Heart right ventricle (tissue), 16 donors: Measurements from ENCODE around the gene FAM20C. TPM values are rescaled to one million over a fixed set of nuclear protein-coding genes. Genes with fewer than 3 reads are reported as not detected.

Source experiments
- ATAC-seq, 8 donors: fragments of 200-7000 bp; cut with Tn5 transposase; one replicate each; pipeline ENCODE4 v1.9.1; 2020; ENCODE audit warnings: mild to moderate bottlenecking in 8 of 8, moderate library complexity in 8 of 8, moderate number of reproducible peaks in 1 of 8
- DNase-seq, 2 donors: peaks; one replicate each; pipeline ENCODE4 v3.0.0-alpha.2; 2020
- H3K27ac ChIP-seq, 10 donors: fragments of 200-600 bp; sonication (generic) in 2 of 10; one replicate each; pipeline versions ENCODE4 v1.5.0 to v1.8.0; 2020 to 2022; ENCODE audit warnings: mild to moderate bottlenecking in 3 of 10
- H3K27me3 ChIP-seq, 7 donors: fragments of 200-600 bp; one replicate each; pipeline ENCODE4 v1.8.0; 2021 to 2022; ENCODE audit warnings: mild to moderate bottlenecking in 2 of 7
- H3K36me3 ChIP-seq, 9 donors: fragments of 200-600 bp; sonication (generic) in 1 of 9; one replicate each; pipeline versions ENCODE4 v1.5.0 to v1.8.0; 2020 to 2022; ENCODE audit warnings: mild to moderate bottlenecking in 2 of 9
- H3K4me1 ChIP-seq, 9 donors: fragments of 200-600 bp; sonication (generic) in 1 of 9; one replicate each; pipeline versions ENCODE4 v1.5.0 to v1.8.0; 2020 to 2022; ENCODE audit warnings: mild to moderate bottlenecking in 4 of 9
- H3K4me3 ChIP-seq, 10 donors: fragments of 200-600 bp; sonication (generic) in 2 of 10; one replicate each; pipeline versions ENCODE4 v1.5.0 to v1.8.0; 2020 to 2022; ENCODE audit warnings: mild to moderate bottlenecking in 7 of 10, moderate library complexity in 2 of 10
- H3K9me3 ChIP-seq, 11 donors: fragments of 200-600 bp in 10 of 11; sonication (generic) in 2 of 11; one replicate each; pipeline versions ENCODE4 v1.5.0 to v1.8.0; 2013 to 2022; ENCODE audit warnings: mild to moderate bottlenecking in 2 of 11, control low read depth in 1 of 11, moderate library complexity in 1 of 11
- WGBS, 2 donors: extraction: QIAGEN DNeasy Blood & Tissue Kit; methylation state at CpG; one replicate each; pipeline ENCODE4 v1.1.7; 2013; ENCODE audit warnings: inconsistent platforms in 1 of 2; 5-methylcytosine and 5-hydroxymethylcytosine counted together
- intact Hi-C, 10 donors: fragments of 100-400 bp; cut with DNase I; formaldehyde crosslinking; loops; one replicate each; pipeline versions ENCODE4 v1.11.1 to v1.14.2; 2022
- polyA plus RNA-seq, 2 donors: library from polyadenylated mRNA; stranded (reverse); fragments of 200-250 nt; gene quantifications; one replicate each; pipeline ENCODE4 v1.2.3, GENCODE V29; 2013
- total RNA-seq, 10 donors: library from RNA; stranded (reverse); fragmentation: NEBNext Ultra II Directional in 3 of 10; extraction: Animal tissue kit (Norgen Biotek cat#: 25700) in 3 of 10; gene quantifications; one replicate each; pipeline versions ENCODE4 v1.2.1 to v1.2.4, GENCODE V29; 2021 to 2023
- TF ChIP-seq, protein P1 (sequence below), 9 donors: fragments of 200-600 bp; sonication (generic) in 2 of 9; IDR thresholded peaks; one replicate each; pipeline versions ENCODE4 v1.5.0 to v1.8.0; 2021 to 2022; ENCODE audit warnings: antibody characterized with exemption in 9 of 9, mild to moderate bottlenecking in 5 of 9, moderate library complexity in 1 of 9
- donor health status: Arrhythmogenic right ventricular cardiomyopathy.
- donor health status: ischemic (EF 13 %, LVEDD 7.1; RV severe dilation, severe dysfunction).
- donor health status: healthy with polysubstance abuse.
- donor health status: DM: no; HTN: yes; CAD: no.
- donor health status: DM: no; HTN: no; CAD: no.
- donor health status: ischemic (EF 25% LVEDD 6.9; RV normal size, moderate dysfunction).
- donor health status: ischemic (EF 25% LVEDD 5.7; RV mildly dilated, moderate dysfunction).
- donor health status: healthy.
- donor health status: DM: yes; HTN: yes; CAD: no.
- donor health status: Ischemic cardiomyopathy.
- donor health status: ischemic (EF 35%, LVEDD 5.7; RV mildly dilated, moderate dysfunction).
- donor health status: nonischemic (EF 11% LVEDD 7.7; RV severe dilation, severe dysfunction).
- donor health status: DM: yes; HTN: yes; CAD: no.
- donor health status: PGD.
- donor health status: ischemic (EF 29% LVEDD 5.4; RV normal size, mild dysfunction).
- donor health status: nonischemic (EF 23%, LVEDD 6.1; RV moderate dilation, normal function).

Gene FAM20C
- total and polyA plus RNA-seq, 12 donors: 12.4 to 59.8 (median 19.2) TPM

DNA sequence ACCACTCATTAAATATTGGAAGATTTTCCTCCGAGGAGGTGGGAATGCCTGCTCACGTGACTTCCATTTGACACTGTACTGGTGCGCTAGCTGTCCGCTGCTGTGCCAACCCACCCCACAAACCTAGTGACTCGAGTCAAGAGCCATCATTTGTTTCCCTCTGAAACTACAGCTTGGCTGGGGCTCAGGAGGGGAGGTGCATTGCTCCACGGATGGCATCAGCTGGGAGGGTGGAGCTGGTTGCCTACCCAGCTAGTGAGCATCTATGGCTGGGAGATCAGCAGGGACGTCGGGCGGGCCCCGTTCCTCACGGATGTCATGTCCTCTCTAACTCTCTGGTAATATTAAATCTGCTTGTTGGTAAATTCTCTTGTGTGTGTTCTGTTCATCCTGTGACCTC, 88.1 kb downstream of the FAM20C start:
- Histone ChIP-seq H3K4me1 (no peaks in the 10 kb centered on the region), H3K4me3 (no peak overlapping the region), H3K36me3 (no peaks in the 10 kb centered on the region), H3K27me3 (peaks cover 0 to 32% (median 10%) of the 10 kb centered on the region in 7 donors), H3K9me3 (peaks cover 0 to 10% (median 0%) of the 10 kb centered on the region in 11 donors), H3K27ac (no peak overlapping the region)
- intact Hi-C loops: no loop called here
- ATAC-seq (no peak), DNase-seq (no peak)
- TF ChIP-seq, protein P1, sequence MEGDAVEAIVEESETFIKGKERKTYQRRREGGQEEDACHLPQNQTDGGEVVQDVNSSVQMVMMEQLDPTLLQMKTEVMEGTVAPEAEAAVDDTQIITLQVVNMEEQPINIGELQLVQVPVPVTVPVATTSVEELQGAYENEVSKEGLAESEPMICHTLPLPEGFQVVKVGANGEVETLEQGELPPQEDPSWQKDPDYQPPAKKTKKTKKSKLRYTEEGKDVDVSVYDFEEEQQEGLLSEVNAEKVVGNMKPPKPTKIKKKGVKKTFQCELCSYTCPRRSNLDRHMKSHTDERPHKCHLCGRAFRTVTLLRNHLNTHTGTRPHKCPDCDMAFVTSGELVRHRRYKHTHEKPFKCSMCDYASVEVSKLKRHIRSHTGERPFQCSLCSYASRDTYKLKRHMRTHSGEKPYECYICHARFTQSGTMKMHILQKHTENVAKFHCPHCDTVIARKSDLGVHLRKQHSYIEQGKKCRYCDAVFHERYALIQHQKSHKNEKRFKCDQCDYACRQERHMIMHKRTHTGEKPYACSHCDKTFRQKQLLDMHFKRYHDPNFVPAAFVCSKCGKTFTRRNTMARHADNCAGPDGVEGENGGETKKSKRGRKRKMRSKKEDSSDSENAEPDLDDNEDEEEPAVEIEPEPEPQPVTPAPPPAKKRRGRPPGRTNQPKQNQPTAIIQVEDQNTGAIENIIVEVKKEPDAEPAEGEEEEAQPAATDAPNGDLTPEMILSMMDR (IDR thresholded peaks at IDR 0.05): no peak
- 76 to 79% methylated on average over 11 of the region's 11 CpGs for WGBS, 2 donors

DNA sequence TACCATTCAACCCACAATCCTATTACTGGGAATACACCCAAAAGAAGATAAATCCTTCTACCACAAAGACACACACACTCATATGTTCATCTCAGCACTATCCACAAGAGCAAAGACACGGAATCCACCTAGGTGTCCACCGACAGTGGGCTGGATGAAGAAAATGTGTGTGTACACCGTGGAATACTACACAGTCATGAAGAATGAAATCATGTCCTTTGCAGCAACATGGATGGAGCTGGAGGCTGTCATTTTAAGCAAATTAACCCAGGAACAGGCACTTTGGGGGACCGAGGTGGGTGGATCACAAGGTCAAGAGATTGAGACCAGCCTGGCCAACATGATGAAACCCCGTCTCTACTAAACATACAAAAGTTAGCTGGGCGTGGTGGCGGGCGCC, 89.3 kb downstream of the FAM20C start:
- WGBS, 2 donors: 91 to 92% methylated on average over 8 of the region's 8 CpGs
- H3K36me3 ChIP-seq: no peaks in the 10 kb centered on the region
- intact Hi-C loops: no loop called here
- H3K4me3 ChIP-seq: no peak overlapping the region
- no peak overlapping the region for H3K27ac ChIP-seq
- TF ChIP-seq, protein P1 (IDR thresholded peaks at IDR 0.05): no peak
- peaks cover 0 to 7% (median 0%) of the 10 kb centered on the region in 11 donors for H3K9me3 ChIP-seq
- no peak for ATAC-seq
- H3K27me3 ChIP-seq: peaks cover 0 to 41% (median 9%) of the 10 kb centered on the region in 7 donors
- H3K4me1 ChIP-seq: no peaks in the 10 kb centered on the region
- no peak for DNase-seq

DNA sequence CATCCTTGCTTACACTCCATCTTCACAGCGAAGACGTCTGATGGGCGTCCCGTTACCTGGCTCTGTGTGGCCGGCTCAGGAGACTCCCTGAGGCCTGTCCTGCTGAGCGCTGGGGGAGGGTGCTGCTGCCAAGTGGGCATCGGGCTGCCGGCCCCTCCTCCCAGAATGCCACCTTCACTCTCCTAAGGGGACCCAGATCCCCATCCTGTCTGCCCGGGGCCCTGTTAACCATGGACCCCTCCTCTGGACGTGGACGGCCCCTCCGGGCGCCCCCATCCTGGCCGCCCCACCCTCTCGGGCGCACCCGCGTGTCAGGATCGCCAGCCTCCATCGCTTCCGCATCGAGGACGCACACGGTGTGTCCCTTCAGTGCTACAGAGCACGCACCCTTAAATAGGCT, 90.2 kb downstream of the FAM20C start:
- ATAC-seq: peak in 1 of 8 donors; percentile 29
- H3K27me3 ChIP-seq: peaks cover 0 to 47% (median 9%) of the 10 kb centered on the region in 7 donors
- no peaks in the 10 kb centered on the region for H3K36me3 ChIP-seq
- intact Hi-C loops: no loop called here
- DNase-seq: no peak
- WGBS, 2 donors: 91 to 93% methylated on average over 18 to 25 of the region's 25 CpGs
- H3K4me3 ChIP-seq: no peak overlapping the region
- H3K4me1 ChIP-seq: no peaks in the 10 kb centered on the region
- TF ChIP-seq, protein P1 (IDR thresholded peaks at IDR 0.05): no peak
- H3K27ac ChIP-seq: no peak overlapping the region
- H3K9me3 ChIP-seq: no peaks in the 10 kb centered on the region

DNA sequence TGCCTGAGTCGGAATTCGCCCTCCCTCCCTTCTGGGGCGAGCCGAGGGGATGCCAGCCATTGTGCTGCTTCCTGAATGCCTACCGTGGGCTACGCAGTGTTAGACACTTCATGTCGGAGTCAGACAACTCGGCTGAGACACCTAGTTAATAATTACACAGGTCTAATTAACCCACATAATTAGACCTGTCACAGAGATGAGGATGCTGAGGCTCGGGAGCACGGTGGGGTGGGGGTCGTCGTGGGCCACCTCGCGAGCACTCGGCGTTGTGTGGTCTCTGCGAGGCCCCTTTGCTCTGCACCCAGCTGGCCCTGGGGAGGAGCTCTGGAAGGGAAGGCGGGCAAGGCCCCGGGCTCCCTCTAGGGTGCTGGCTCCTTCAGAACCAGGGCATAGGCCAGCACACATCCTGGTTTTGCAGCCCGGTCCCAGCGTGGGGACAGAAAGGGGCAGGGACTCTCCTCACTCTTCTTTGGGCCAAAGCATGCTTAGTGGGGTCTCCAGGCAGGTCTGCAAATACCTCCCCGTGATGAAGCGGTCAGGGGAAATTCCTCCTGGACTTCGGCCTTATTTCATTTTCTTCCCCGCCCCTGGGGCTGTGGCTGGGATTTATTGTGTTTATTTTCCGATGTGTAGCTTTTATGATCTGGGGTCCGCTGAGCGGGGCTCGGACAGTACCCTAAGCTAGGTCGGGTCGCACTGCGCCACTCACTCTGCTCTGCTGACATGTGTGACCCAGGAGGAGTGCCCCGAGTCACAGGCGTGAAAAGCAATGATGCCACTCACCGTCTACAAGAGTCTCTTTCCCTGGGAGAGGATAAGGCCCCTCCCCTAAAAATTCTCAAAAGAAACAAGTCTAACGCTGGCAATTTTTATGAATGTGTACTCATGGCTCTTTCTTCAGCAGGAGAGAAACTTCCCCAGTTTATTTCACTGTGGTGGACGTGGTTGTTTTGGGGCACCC, 92.7 kb downstream of the FAM20C start:
- Histone ChIP-seq H3K4me1 (peaks cover 0 to 5% (median 0%) of the 10 kb centered on the region in 9 donors), H3K27ac (no peak overlapping the region), H3K4me3 (no peak overlapping the region), H3K27me3 (peaks cover 9 to 66% (median 31%) of the 10 kb centered on the region in 7 donors), H3K9me3 (no peaks in the 10 kb centered on the region), H3K36me3 (no peaks in the 10 kb centered on the region)
- 81 to 82% methylated on average over 37 of the region's 37 CpGs for WGBS, 2 donors
- ATAC-seq: peak in 1 of 8 donors; percentile 27
- intact Hi-C loops: no loop called here
- no peak for DNase-seq
- TF ChIP-seq, protein P1 (IDR thresholded peaks at IDR 0.05): no peak
